PC-9 (cell line): ENCODE results near the gene ROBO1. TPM values are rescaled to one million over a fixed set of nuclear protein-coding genes. Genes with fewer than 3 reads are reported as not detected.

ENCODE experiments used
- BruUV-seq: library from RNA; stranded (reverse); fragments of 400-500 nt; replicated peaks from 2 replicates; lab custom pipeline; 2021; lab: Mats Ljungman, UMichigan
- CTCF ChIA-PET: fragments of 300-600 bp; sonication (Branson Sonifier 250); formaldehyde crosslinking; loops from one replicate; lab custom pipeline; 2022; ENCODE audit warnings: antibody characterized with exemption; lab: Charles Lee
- POLR2A ChIA-PET: fragments of 300-600 bp; sonication (Branson Sonifier 250); formaldehyde crosslinking; loops from one replicate; lab custom pipeline; 2022; ENCODE audit warnings: antibody characterized with exemption; ENCODE audit not compliant: unreplicated experiment; lab: Charles Lee
- DNase-seq, 2 experiments: peaks; one replicate each; pipeline versions ENCODE4 v3.0.0 to v3.0.0-alpha.2; 2015 to 2022; ENCODE audit warnings: mixed read lengths in 1 of 2
- H2AFZ ChIP-seq: fragments of 200-600 bp; sonication (generic); 2 replicates; pipeline ENCODE4 v1.8.1; 2017; ENCODE audit warnings: antibody characterized with exemption
- H3F3A ChIP-seq: fragments of 200-600 bp; sonication (generic); 2 replicates; pipeline ENCODE4 v1.8.1; 2017; ENCODE audit warnings: antibody characterized with exemption, mild to moderate bottlenecking, low read depth; ENCODE audit not compliant: insufficient read depth
- H3K27ac ChIP-seq: fragments of 200-600 bp; sonication (generic); 2 replicates; pipeline ENCODE4 v1.6.1; 2016; ENCODE audit warnings: mixed run types
- H3K27me3 ChIP-seq: fragments of 200-600 bp; sonication (generic); 2 replicates; pipeline ENCODE4 v1.6.1; 2016; ENCODE audit warnings: low read depth, mixed run types; ENCODE audit not compliant: insufficient read depth
- H3K36me3 ChIP-seq: fragments of 200-600 bp; sonication (generic); 2 replicates; pipeline ENCODE4 v1.6.1; 2016; ENCODE audit warnings: low read depth, mixed run types
- H3K4me1 ChIP-seq: fragments of 200-600 bp; sonication (generic); replicated peaks from 2 replicates; pipeline ENCODE4 v1.6.1; 2016; ENCODE audit warnings: mixed run types; ENCODE audit not compliant: insufficient read depth
- H3K4me2 ChIP-seq: fragments of 200-600 bp; sonication (generic); 2 replicates; pipeline ENCODE4 v1.6.1; 2017; ENCODE audit warnings: mixed run types
- H3K4me3 ChIP-seq: fragments of 200-600 bp; sonication (generic); 2 replicates; pipeline ENCODE4 v1.6.1; 2016; ENCODE audit warnings: mixed run types
- H3K79me2 ChIP-seq: fragments of 200-600 bp; sonication (generic); 2 replicates; pipeline ENCODE4 v1.6.1; 2017; ENCODE audit warnings: low read depth, mixed run types
- H3K9me2 ChIP-seq: fragments of 200-600 bp; sonication (generic); 2 replicates; pipeline ENCODE4 v1.8.1; 2017; ENCODE audit warnings: mild to moderate bottlenecking; ENCODE audit not compliant: insufficient read depth
- H3K9me3 ChIP-seq: fragments of 200-600 bp; sonication (generic); 2 replicates; pipeline ENCODE4 v1.8.1; 2016; ENCODE audit warnings: low read depth; ENCODE audit not compliant: insufficient read depth
- H4K20me1 ChIP-seq: fragments of 200-600 bp; sonication (generic); 2 replicates; pipeline ENCODE4 v1.8.1; 2017; ENCODE audit not compliant: insufficient read depth
- EZH2 ChIP-seq: fragments of 200-600 bp; sonication (generic); IDR thresholded peaks from 2 replicates; pipeline ENCODE4 v1.8.0; 2017; ENCODE audit warnings: antibody characterized with exemption, low read depth
- intact Hi-C: fragments of 100-400 bp; cut with micrococcal nuclease; formaldehyde crosslinking; loops from one replicate; pipeline ENCODE4 v1.10.0; 2022; ENCODE audit not compliant: unreplicated experiment
- total RNA-seq: library from RNA; stranded (reverse); gene quantifications from 2 replicates; pipeline ENCODE4 v1.2.3, GENCODE V29; 2021
- TF ChIP-seq, protein P1 (sequence below): fragments of 200-600 bp; sonication (generic); conservative IDR thresholded peaks from 2 replicates; pipeline ENCODE4 v1.6.1; 2017; ENCODE audit warnings: mixed run types, antibody characterized with exemption, mild to moderate bottlenecking, moderate library complexity

Gene ROBO1
- total RNA-seq, 1 experiment from 2014 or later = 17.5 TPM

DNA sequence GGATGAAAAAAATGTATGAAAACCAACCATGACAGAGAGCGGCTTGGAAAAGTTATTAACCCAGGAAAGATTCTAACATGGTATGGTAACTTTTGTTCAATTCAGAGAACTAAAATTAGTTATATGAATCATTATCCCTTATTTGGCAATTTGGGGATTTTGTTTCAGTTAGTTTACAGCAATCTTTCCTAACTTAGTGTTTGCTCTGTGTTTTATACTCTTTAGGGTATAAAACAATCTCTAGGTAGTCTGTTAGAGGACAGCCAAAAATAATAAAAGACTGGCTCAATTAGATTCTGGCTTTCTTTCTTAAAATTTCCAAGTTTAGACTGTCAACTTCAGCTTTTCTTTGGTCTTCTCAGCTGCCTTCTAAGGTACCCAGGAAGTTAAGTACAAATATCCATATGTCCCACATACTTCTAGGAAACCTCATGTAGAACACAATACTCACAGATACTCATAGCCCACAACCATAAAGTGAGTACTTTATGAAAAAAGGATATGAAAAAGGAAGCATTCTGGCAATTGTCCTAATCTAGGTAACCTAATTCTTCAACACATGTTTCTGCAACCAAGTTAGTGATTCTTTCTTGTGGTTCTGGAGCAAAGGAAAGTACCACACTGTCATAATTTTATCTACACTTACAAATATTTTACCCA is 849.3 kb downstream of the ROBO1 start:
- ChIA-PET CTCF (no interaction called here), POLR2A (no interaction called here)
- Histone ChIP-seq H3K36me3 (no peaks in the 10 kb centered on the region), H3F3A (no peaks in the 10 kb centered on the region), H3K27me3 (no peaks in the 10 kb centered on the region), H3K27ac (no peak overlapping the region), H4K20me1 (no peaks in the 10 kb centered on the region; the same call in 1 of the 2 replicates), H3K4me2 (no peak overlapping the region), H3K9me3 (no peaks in the 10 kb centered on the region), H3K4me1 (no peaks in the 10 kb centered on the region), H3K9me2 (no peaks in the 10 kb centered on the region), H3K4me3 (no peak overlapping the region), H2AFZ (no peak overlapping the region), H3K79me2 (no peaks in the 10 kb centered on the region)
- no peak for DNase-seq
- TF ChIP-seq, protein P1, sequence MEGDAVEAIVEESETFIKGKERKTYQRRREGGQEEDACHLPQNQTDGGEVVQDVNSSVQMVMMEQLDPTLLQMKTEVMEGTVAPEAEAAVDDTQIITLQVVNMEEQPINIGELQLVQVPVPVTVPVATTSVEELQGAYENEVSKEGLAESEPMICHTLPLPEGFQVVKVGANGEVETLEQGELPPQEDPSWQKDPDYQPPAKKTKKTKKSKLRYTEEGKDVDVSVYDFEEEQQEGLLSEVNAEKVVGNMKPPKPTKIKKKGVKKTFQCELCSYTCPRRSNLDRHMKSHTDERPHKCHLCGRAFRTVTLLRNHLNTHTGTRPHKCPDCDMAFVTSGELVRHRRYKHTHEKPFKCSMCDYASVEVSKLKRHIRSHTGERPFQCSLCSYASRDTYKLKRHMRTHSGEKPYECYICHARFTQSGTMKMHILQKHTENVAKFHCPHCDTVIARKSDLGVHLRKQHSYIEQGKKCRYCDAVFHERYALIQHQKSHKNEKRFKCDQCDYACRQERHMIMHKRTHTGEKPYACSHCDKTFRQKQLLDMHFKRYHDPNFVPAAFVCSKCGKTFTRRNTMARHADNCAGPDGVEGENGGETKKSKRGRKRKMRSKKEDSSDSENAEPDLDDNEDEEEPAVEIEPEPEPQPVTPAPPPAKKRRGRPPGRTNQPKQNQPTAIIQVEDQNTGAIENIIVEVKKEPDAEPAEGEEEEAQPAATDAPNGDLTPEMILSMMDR = no peak
- no peak for TF ChIP-seq EZH2
- intact Hi-C loops = no loop called here
- no TSS peak for BruUV-seq

DNA sequence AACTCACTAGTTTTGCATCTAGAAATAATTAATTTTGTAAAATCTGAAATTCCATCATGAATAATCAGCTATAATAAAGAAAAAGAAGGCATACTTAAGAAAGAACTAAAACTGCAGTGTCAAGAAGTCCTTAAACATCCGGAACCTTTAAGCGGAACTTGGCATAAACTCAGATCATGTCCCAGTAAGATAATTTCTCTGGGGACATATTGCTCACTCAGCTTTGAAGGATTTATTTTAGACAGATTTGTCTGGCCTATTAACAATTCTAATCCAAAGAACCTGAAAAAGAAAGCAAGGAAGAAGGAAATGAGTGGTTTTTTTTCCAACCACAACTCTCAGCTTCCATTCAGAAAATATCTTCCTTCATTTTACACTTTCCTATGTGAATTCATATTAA is 850.3 kb downstream of the ROBO1 start:
- no peaks in the 10 kb centered on the region for H3K79me2 ChIP-seq
- no peaks in the 10 kb centered on the region for H3K36me3 ChIP-seq
- intact Hi-C loops = no loop called here
- no peaks in the 10 kb centered on the region for H3K9me2 ChIP-seq
- H3K4me3 ChIP-seq = no peak overlapping the region
- no peak for DNase-seq
- no peaks in the 10 kb centered on the region for H3K9me3 ChIP-seq
- H2AFZ ChIP-seq = no peak overlapping the region
- no peak overlapping the region for H3K4me2 ChIP-seq
- CTCF ChIA-PET = no interaction called here
- no peak overlapping the region for H3K27ac ChIP-seq
- H3F3A ChIP-seq = no peaks in the 10 kb centered on the region
- H3K4me1 ChIP-seq = no peaks in the 10 kb centered on the region
- BruUV-seq = no TSS peak
- no peaks in the 10 kb centered on the region for H3K27me3 ChIP-seq
- no peaks in the 10 kb centered on the region; the same call in 1 of the 2 replicates for H4K20me1 ChIP-seq
- TF ChIP-seq, protein P1 = no peak
- no peak for TF ChIP-seq EZH2
- POLR2A ChIA-PET = interaction anchor here (0.6 kb wide), 1 partner anchor 9 kb away, joined by 7 read pairs; no protein-coding TSS in a partner anchor

DNA sequence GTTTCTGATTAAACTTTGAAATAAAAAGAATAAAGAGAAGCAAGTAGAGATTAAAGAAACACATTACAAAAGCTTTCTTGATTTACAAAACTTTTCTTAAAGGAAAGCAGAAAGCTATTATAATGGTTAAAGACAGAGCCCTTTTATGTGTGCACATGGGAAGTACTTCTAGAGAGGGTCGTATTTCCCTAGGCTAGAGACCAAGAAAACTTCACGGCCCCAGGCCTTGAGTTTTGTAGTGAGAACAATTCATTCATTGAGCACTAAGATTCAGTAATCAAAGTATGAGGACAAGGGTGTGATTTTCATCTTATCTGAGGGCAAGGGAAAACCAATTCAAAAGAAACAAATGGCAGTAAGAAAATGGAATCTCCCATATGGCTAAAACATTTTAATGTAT is 854.1 kb downstream of the ROBO1 start:
- no TSS peak for BruUV-seq
- intact Hi-C loops = no loop called here
- TF ChIP-seq, protein P1 = no peak
- no peak for TF ChIP-seq EZH2
- Histone ChIP-seq H3F3A (no peaks in the 10 kb centered on the region), H2AFZ (no peak overlapping the region), H3K27ac (no peak overlapping the region), H3K9me2 (no peaks in the 10 kb centered on the region), H3K9me3 (no peaks in the 10 kb centered on the region), H3K36me3 (no peaks in the 10 kb centered on the region), H3K4me3 (no peak overlapping the region), H3K27me3 (no peaks in the 10 kb centered on the region), H4K20me1 (no peaks in the 10 kb centered on the region; the same call in 1 of the 2 replicates), H3K79me2 (no peaks in the 10 kb centered on the region), H3K4me2 (no peak overlapping the region), H3K4me1 (no peaks in the 10 kb centered on the region)
- POLR2A ChIA-PET = no interaction called here
- CTCF ChIA-PET = no interaction called here
- DNase-seq = no peak
